GM13977 (cell line): Measurements from ENCODE around the gene ADI1.

ENCODE experiments used
- DNase-seq: peaks from one replicate; pipeline ENCODE4 v3.0.0; 2012; ENCODE audit warnings: low spot score
- in situ Hi-C: fragments of 300-500 bp; cut with MboI; formaldehyde crosslinking; loops from one replicate; pipeline ENCODE4 v1.12.0; 2022; ENCODE audit warnings: low sequenced_read_pairs, low pct_unique_long_range_greater_than_20kb, mixed read lengths, inconsistent platforms; ENCODE audit not compliant: unreplicated experiment
- TF ChIP-seq, protein P1 (sequence below): IDR thresholded peaks from 2 replicates; pipeline ENCODE4 v1.5.1; 2012; ENCODE audit warnings: mild to moderate bottlenecking, control low read depth; ENCODE audit not compliant: insufficient read depth; ENCODE audit errors: extremely low read depth, missing control alignments

ADI1 gene

DNA sequence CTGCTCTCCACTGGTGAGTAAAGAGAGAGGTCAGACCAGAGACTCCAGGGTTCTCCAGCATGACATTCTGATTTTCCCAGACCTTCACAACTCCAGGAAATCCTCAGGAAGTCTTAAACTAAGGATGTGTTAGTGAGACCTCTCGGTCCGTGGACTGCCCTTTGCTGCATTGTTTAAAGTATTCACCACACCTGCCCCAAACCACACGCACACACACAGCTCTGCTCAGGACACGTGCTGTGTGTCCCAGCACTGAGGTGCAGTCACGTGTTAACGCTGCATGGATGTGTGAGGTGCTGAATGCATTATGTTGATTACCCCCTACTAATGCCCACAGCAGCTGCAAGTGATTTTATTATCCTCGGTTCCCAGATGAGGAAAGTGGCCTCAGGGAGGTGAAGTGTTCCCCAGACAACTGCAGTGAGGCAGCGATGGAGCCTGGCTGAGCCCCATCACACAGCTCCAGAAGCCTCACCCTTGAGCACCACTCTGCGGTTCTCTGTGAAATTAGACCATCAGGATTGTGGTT, 71.5 kb downstream of the ADI1 start:
- in situ Hi-C loops: no loop called here
- DNase-seq: no peak
- TF ChIP-seq, protein P1, sequence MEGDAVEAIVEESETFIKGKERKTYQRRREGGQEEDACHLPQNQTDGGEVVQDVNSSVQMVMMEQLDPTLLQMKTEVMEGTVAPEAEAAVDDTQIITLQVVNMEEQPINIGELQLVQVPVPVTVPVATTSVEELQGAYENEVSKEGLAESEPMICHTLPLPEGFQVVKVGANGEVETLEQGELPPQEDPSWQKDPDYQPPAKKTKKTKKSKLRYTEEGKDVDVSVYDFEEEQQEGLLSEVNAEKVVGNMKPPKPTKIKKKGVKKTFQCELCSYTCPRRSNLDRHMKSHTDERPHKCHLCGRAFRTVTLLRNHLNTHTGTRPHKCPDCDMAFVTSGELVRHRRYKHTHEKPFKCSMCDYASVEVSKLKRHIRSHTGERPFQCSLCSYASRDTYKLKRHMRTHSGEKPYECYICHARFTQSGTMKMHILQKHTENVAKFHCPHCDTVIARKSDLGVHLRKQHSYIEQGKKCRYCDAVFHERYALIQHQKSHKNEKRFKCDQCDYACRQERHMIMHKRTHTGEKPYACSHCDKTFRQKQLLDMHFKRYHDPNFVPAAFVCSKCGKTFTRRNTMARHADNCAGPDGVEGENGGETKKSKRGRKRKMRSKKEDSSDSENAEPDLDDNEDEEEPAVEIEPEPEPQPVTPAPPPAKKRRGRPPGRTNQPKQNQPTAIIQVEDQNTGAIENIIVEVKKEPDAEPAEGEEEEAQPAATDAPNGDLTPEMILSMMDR: no peak
